Brain microvascular endothelial cell (primary cell): ENCODE results near the gene PARD3.

Source experiments
- DNase-seq: peaks from one replicate; pipeline ENCODE4 v3.0.0-alpha.2; 2020
- H3K27ac ChIP-seq: fragments of 250-450 bp; sonication (Bioruptor Pico); 2 replicates; pipeline ENCODE4 v1.5.1; 2020; ENCODE audit warnings: mild to moderate bottlenecking, moderate library complexity
- H3K27me3 ChIP-seq: fragments of 250-450 bp; sonication (Bioruptor Pico); replicated peaks from 2 replicates; pipeline ENCODE4 v1.5.1; 2020; ENCODE audit warnings: mild to moderate bottlenecking
- H3K36me3 ChIP-seq: fragments of 250-450 bp; sonication (Bioruptor Pico); replicated peaks from 2 replicates; pipeline ENCODE4 v1.5.1; 2020; ENCODE audit warnings: mild to moderate bottlenecking
- H3K4me3 ChIP-seq: 2 replicates; pipeline ENCODE4 v1.5.1; 2011; ENCODE audit warnings: low read depth, mild to moderate bottlenecking, control low read depth, low read length, moderate library complexity
- in situ Hi-C: cut with HindIII; loops from 2 replicates; pipeline ENCODE4 v1.10.0; 2017; ENCODE audit warnings: low sequenced_read_pairs, low pct_ligation_motif_present
- TF ChIP-seq, protein P1 (sequence below): IDR thresholded peaks from 2 replicates; pipeline ENCODE4 v1.5.1; 2011; ENCODE audit warnings: low read depth, mild to moderate bottlenecking, moderate library complexity, low read length, control low read depth, inconsistent platforms; ENCODE audit errors: missing control alignments

Gene PARD3

DNA sequence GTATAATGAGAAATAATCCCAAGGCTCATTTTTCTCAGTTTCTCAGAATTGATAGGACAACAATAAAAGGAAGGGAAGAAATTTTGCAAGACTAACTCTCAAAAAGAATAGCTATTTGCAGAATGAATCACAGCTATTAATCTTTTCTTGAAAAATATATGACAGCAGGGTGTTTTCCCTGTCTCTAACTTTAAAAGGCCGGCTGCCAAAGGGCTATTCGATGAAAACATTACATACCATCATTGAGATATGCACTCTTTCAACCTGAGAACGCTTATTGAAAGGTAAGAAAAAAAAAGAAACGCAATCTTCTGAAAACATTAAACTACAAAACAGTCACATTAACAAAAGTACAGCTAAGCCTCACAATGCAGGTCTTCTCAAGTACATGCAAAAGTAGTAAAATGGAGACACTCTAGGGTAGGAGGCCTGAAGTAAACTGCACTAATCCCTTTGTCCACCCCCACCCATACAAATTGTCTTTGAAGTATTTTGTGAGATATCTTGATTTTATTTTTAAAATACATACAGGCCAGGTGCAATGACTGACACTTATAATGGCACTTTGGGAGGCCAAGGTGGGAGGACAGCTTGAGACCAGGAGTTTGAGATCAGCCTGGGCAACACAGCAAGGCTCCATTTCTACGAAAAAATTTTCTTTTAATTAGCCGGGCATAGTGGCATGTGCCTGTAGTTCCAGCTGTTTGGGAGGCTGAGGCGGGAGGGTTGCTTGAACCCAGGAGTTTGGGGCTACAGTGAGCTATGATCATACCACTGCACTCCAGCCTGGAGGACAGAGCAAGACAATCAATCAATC is 83.0 kb downstream of the PARD3 start:
- Histone ChIP-seq H3K27ac (peak overlapping the region; percentile 75), H3K36me3 (no peaks in the 10 kb centered on the region), H3K27me3 (no peaks in the 10 kb centered on the region), H3K4me3 (no peak overlapping the region)
- DNase-seq, result peak; percentile 54
- in situ Hi-C loops, result no loop called here
- TF ChIP-seq, protein P1, sequence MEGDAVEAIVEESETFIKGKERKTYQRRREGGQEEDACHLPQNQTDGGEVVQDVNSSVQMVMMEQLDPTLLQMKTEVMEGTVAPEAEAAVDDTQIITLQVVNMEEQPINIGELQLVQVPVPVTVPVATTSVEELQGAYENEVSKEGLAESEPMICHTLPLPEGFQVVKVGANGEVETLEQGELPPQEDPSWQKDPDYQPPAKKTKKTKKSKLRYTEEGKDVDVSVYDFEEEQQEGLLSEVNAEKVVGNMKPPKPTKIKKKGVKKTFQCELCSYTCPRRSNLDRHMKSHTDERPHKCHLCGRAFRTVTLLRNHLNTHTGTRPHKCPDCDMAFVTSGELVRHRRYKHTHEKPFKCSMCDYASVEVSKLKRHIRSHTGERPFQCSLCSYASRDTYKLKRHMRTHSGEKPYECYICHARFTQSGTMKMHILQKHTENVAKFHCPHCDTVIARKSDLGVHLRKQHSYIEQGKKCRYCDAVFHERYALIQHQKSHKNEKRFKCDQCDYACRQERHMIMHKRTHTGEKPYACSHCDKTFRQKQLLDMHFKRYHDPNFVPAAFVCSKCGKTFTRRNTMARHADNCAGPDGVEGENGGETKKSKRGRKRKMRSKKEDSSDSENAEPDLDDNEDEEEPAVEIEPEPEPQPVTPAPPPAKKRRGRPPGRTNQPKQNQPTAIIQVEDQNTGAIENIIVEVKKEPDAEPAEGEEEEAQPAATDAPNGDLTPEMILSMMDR, result no peak

DNA sequence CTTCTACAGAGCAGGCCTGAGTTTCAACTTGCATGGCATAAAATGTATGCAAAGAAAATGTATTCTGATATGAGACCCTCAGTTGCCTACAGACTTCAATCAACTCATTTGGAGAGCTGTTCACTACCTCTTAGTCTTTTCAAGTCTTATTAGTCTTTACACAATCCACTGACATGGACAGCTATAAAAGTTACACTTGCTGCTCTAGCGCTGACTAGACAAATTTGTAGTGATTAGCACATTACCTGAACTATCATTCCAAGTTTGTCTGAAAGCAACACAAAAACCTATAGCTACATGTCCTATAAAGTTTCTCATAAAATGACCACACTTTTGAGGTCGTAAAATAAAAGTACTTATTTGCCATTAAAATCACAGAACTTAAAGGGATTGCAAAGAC is 83.9 kb downstream of the PARD3 start:
- no peaks in the 10 kb centered on the region for H3K27me3 ChIP-seq
- H3K27ac ChIP-seq, result no peak overlapping the region
- no peak for DNase-seq
- no peak overlapping the region for H3K4me3 ChIP-seq
- TF ChIP-seq, protein P1, result no peak
- in situ Hi-C loops, result no loop called here
- H3K36me3 ChIP-seq, result no peaks in the 10 kb centered on the region

DNA sequence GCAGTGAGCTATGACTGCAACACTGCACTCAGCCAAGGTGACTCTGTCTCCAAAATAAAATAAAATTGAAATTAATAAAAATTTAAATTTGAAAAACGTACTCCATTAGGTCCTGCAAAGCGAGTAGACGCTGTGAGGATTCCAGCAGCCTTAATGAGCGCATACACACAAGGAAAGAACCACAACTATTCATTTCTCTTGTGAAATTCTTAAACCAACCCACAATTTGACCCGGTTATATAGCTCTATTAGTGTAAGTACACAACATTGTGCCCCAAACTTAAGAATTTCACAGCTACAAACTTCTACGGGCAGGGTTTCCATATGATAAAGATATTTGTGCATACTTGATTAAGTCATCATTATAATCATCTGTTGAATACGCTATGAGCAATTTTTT is 84.4 kb downstream of the PARD3 start:
- TF ChIP-seq, protein P1, result no peak
- Histone ChIP-seq H3K27me3 (no peaks in the 10 kb centered on the region), H3K27ac (no peak overlapping the region), H3K36me3 (no peaks in the 10 kb centered on the region), H3K4me3 (no peak overlapping the region)
- in situ Hi-C loops, result no loop called here
- DNase-seq, result no peak

DNA sequence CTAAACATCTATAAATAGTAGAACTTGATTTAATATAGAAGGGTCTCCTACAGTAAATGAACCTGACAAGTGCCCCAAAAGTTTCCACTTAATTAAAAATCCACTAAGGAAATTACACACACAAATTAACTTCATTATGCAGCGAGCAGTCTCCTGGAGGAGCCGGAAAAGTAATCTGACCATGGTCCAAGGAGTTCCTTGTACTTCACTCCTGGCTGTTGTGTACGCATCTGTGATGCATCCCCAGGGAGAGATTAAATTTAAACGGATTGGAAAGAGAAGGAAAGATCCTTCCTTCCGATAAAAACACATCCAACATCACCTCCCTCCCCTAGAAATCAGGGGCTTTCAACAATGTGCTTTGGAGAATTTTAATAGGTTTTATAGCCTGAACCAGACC is 85.5 kb downstream of the PARD3 start:
- no peak for DNase-seq
- in situ Hi-C loops, result no loop called here
- Histone ChIP-seq H3K4me3 (no peak overlapping the region), H3K27ac (no peak overlapping the region), H3K27me3 (no peaks in the 10 kb centered on the region), H3K36me3 (no peaks in the 10 kb centered on the region)
- TF ChIP-seq, protein P1, result no peak

DNA sequence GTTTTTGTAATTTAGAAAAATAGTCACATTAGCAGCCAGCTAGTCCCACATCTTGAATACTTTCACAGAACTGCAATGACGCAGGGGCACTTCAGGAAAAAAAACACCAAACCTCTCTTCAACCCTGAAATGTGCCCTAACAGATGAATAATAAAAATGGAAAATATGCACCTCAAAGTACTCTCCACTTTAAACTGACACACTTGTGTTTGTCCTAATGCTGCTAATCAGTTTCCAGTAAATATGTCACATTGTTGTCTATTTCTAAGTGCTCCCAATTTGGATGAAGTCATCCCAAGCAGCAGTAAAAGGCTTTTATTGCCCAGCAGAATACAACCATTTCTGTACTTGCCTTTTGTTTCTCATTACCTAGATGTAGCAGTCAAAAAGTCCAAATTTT is 86.7 kb downstream of the PARD3 start:
- H3K4me3 ChIP-seq, result no peak overlapping the region
- H3K36me3 ChIP-seq, result no peaks in the 10 kb centered on the region
- TF ChIP-seq, protein P1, result no peak
- in situ Hi-C loops, result no loop called here
- no peaks in the 10 kb centered on the region for H3K27me3 ChIP-seq
- DNase-seq, result no peak
- no peak overlapping the region for H3K27ac ChIP-seq

DNA sequence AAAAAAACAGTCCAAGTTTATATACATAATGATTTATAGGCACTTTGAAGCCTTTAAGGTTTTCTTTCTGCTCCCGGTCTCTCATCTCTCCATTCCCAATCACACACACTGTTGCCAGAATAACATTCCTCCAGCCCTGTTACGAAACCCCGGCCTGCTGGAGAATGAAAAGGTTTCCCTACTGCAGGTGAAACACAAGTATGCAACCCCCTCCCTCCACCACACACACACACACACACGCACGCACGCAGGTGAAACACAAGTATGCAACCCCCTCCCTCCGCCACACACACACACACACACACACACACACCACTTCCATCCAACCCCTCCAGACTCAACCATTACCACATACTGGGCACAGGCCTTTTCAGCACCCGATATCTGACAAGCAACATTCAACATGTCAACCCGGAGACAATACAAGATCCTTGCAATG is 87.5 kb downstream of the PARD3 start:
- in situ Hi-C loops, result no loop called here
- H3K4me3 ChIP-seq, result no peak overlapping the region
- H3K27me3 ChIP-seq, result no peaks in the 10 kb centered on the region
- no peaks in the 10 kb centered on the region for H3K36me3 ChIP-seq
- no peak for DNase-seq
- TF ChIP-seq, protein P1, result no peak
- no peak overlapping the region for H3K27ac ChIP-seq
